Coronary artery (tissue), 2 donors: ENCODE data around the gene NKAIN2.

Experiments
- DNase-seq: peaks from one replicate; pipeline ENCODE4 v3.0.0-alpha.2; 2017; ENCODE audit warnings: low spot score
- H3K27ac ChIP-seq, 2 donors: fragments of 200-600 bp; sonication (generic); one replicate each; pipeline ENCODE4 v1.5.1; 2016 to 2019
- H3K4me3 ChIP-seq: fragments of 200-600 bp; sonication (generic); 2 replicates; pipeline ENCODE4 v1.5.1; 2016; ENCODE audit warnings: mild to moderate bottlenecking, moderate library complexity
- CTCF ChIP-seq: fragments of 200-600 bp; sonication (generic); IDR thresholded peaks from one replicate; pipeline ENCODE4 v1.5.1; 2019; ENCODE audit warnings: antibody characterized with exemption

Gene NKAIN2

GRCh38 chr6:124055963-124056362 is 252.3 kb downstream of the NKAIN2 start:
- Histone ChIP-seq H3K4me3 (no peak overlapping the region), H3K27ac (no peak overlapping the region)
- no peak for DNase-seq
- no peak for TF ChIP-seq CTCF

- DNase-seq, result no peak
- Histone ChIP-seq H3K27ac (no peak overlapping the region), H3K4me3 (no peak overlapping the region)
- TF ChIP-seq CTCF, result no peak
These were observed 253.0 kb downstream of the NKAIN2 start for GRCh38 chr6:124056407-124057334.

- no peak for DNase-seq
- no peak for TF ChIP-seq CTCF
- Histone ChIP-seq H3K4me3 (no peak overlapping the region), H3K27ac (no peak overlapping the region)
These were observed 253.8 kb downstream of the NKAIN2 start for GRCh38 chr6:124057461-124057860.

GRCh38 chr6:124064317-124065113 is 260.9 kb downstream of the NKAIN2 start:
- Histone ChIP-seq H3K4me3 (no peak overlapping the region), H3K27ac (no peak overlapping the region)
- no peak for DNase-seq
- TF ChIP-seq CTCF, result no peak

- no peak for DNase-seq
- no peak for TF ChIP-seq CTCF
- Histone ChIP-seq H3K27ac (no peak overlapping the region), H3K4me3 (no peak overlapping the region)
These were observed 262.6 kb downstream of the NKAIN2 start for GRCh38 chr6:124066269-124066668.

- Histone ChIP-seq H3K4me3 (no peak overlapping the region), H3K27ac (no peak overlapping the region)
- DNase-seq, result no peak
- no peak for TF ChIP-seq CTCF
These were observed 263.4 kb downstream of the NKAIN2 start for GRCh38 chr6:124066946-124067552.
